GM21447 (cell line): ENCODE measurements around the gene PTPN5.

Experiments used
- ATAC-seq: cut with Tn5 transposase; IDR thresholded peaks from one replicate; pipeline ENCODE4 v1.9.1; 2021; ENCODE audit not compliant: unreplicated experiment

The PTPN5 gene

GRCh38 chr11:18743365-18743764 lies 48.2 kb downstream of the PTPN5 start:
- no peak for ATAC-seq

GRCh38 chr11:18741783-18742182 lies 49.8 kb downstream of the PTPN5 start:
- ATAC-seq = no peak

- no peak for ATAC-seq
These were observed 51.9 kb downstream of the PTPN5 start for GRCh38 chr11:18739685-18740084.

- ATAC-seq = no peak
These were observed 54.0 kb downstream of the PTPN5 start for GRCh38 chr11:18737642-18738041.

GRCh38 chr11:18736590-18737148 lies 54.9 kb downstream of the PTPN5 start:
- no peak for ATAC-seq

GRCh38 chr11:18733202-18733601 lies 58.4 kb downstream of the PTPN5 start:
- ATAC-seq = no peak

GRCh38 chr11:18731949-18732821 lies 59.4 kb downstream of the PTPN5 start:
- ATAC-seq = peak; percentile 56

- ATAC-seq = no peak
These were observed 60.2 kb downstream of the PTPN5 start for GRCh38 chr11:18731441-18731840.

- no peak for ATAC-seq
These were observed 61.6 kb downstream of the PTPN5 start for GRCh38 chr11:18730020-18730419.

- ATAC-seq = no peak
These were observed 62.2 kb downstream of the PTPN5 start for GRCh38 chr11:18729426-18729825.

GRCh38 chr11:18728658-18729057 lies 62.9 kb downstream of the PTPN5 start:
- ATAC-seq = no peak

GRCh38 chr11:18727479-18728236 lies 63.9 kb downstream of the PTPN5 start:
- ATAC-seq = no peak

- no peak for ATAC-seq
These were observed 65.6 kb downstream of the PTPN5 start, which contains the start of gene IGSF22 for GRCh38 chr11:18726040-18726439. Gene IGSF22, minus strand, starts transcription at chr11:18726188. Its CDS starts 1,952 bp downstream, at chr11:18724236.

- no peak for ATAC-seq
These were observed 67.6 kb downstream of the PTPN5 start for GRCh38 chr11:18723991-18724390.

- ATAC-seq = no peak
These were observed 69.3 kb downstream of the PTPN5 start for GRCh38 chr11:18722293-18722637.

- peak; percentile 71 for ATAC-seq
These were observed 69.9 kb downstream of the PTPN5 start for GRCh38 chr11:18721561-18722292.

- peak; percentile 76 for ATAC-seq
These were observed 70.6 kb downstream of the PTPN5 start for GRCh38 chr11:18720808-18721560.

- no peak for ATAC-seq
These were observed 71.3 kb downstream of the PTPN5 start for GRCh38 chr11:18720091-18720807.

- no peak for ATAC-seq
These were observed 76.1 kb downstream of the PTPN5 start for GRCh38 chr11:18715476-18715875.

- no peak for ATAC-seq
These were observed 77.2 kb downstream of the PTPN5 start for GRCh38 chr11:18714443-18714780.
